HepG2 (cell line): ENCODE measurements around the gene RPS14. TPM values are rescaled to one million over a fixed set of nuclear protein-coding genes. Genes with fewer than 3 reads are reported as not detected.
A peak's percentile ranks its signal among the peaks of the same experiment; 100 is the strongest.

Experiments
- JDP2 ChIP-seq: sonication (generic); formaldehyde crosslinking; IDR thresholded peaks from 2 replicates; pipeline ENCODE4 v1.8.1; 2022; ENCODE audit warnings: missing genetic modification reagents, borderline replicate concordance
- REST ChIP-seq, 2 experiments: IDR thresholded peaks; 2 replicates each; pipeline ENCODE4 v1.6.1; 2011 to 2012; ENCODE audit warnings: low read length in 2 of 2, borderline replicate concordance in 1 of 2, low read depth in 1 of 2, mild to moderate bottlenecking in 1 of 2, moderate library complexity in 1 of 2
- SP4 ChIP-seq: sonication (generic); formaldehyde crosslinking; IDR thresholded peaks from 2 replicates; pipeline ENCODE4 v1.8.1; 2023; ENCODE audit warnings: mild to moderate bottlenecking, missing genetic modification reagents
- ZHX2 ChIP-seq, 2 experiments: sonication (generic) in 1 of 2; formaldehyde crosslinking in 1 of 2; IDR thresholded peaks; 2 replicates each; pipeline versions ENCODE4 v1.6.1 to v1.9.0; 2014 to 2022; ENCODE audit warnings: antibody characterized with exemption in 1 of 2, borderline replicate concordance in 1 of 2, inconsistent platforms in 1 of 2, low read depth in 1 of 2, missing genetic modification reagents in 1 of 2
- ZNF530 ChIP-seq: sonication (generic); formaldehyde crosslinking; IDR thresholded peaks from 2 replicates; pipeline ENCODE4 v1.5.0; 2020; ENCODE audit warnings: low read depth, mild to moderate bottlenecking, missing genetic modification reagents
- ZNF678 ChIP-seq: sonication (generic); formaldehyde crosslinking; IDR thresholded peaks from 2 replicates; pipeline ENCODE4 v1.4.0; 2020; ENCODE audit warnings: mild to moderate bottlenecking, missing genetic modification reagents
- polyA plus RNA-seq, 8 experiments: library from polyadenylated mRNA; depleted of rRNA in 3 of 8; stranded (reverse) in 7 of 8; unstranded in 1 of 8; fragments of >200 nt; fragmentation: Illumina TruSeq in 4 of 8; extraction: Trizol in 4 of 8; gene quantifications; 2 replicates each; pipeline versions ENCODE4 v1.2.1 to v1.2.3, GENCODE V29; 2011 to 2016; ENCODE audit warnings: low read depth in 4 of 8, missing spikeins in 1 of 8, mixed read lengths in 1 of 8; ENCODE audit not compliant: insufficient read depth in 1 of 8
- total RNA-seq, 5 experiments: library from RNA; depleted of rRNA; stranded (reverse); fragments of >200 nt; fragmentation: Illumina TruSeq; extraction: Trizol; gene quantifications; 2 replicates each; pipeline ENCODE4 v1.2.3, GENCODE V29; 2016; ENCODE audit warnings: low read depth in 1 of 5
- TF ChIP-seq, protein P1 (sequence below): sonication (generic); formaldehyde crosslinking; IDR thresholded peaks from 2 replicates; pipeline ENCODE4; 2020; ENCODE audit warnings: missing genetic modification reagents, mild to moderate bottlenecking, borderline replicate concordance
- TF ChIP-seq, protein P2 (sequence below): sonication (generic); formaldehyde crosslinking; conservative IDR thresholded peaks from 2 replicates; pipeline ENCODE4 v1.4.0; 2020; ENCODE audit warnings: missing genetic modification reagents
- TF ChIP-seq, protein P3 (sequence below): IDR thresholded peaks from 2 replicates; pipeline ENCODE4 v1.6.1; 2016; ENCODE audit warnings: missing compliant biosample characterization, missing genetic modification reagents, borderline replicate concordance

The RPS14 gene
- total and polyA plus RNA-seq, 2 of the 13 experiments (the other 11 are each of a cell fraction or from before 2014, with no cell fraction given): 2,116 to 3,295 TPM

DNA sequence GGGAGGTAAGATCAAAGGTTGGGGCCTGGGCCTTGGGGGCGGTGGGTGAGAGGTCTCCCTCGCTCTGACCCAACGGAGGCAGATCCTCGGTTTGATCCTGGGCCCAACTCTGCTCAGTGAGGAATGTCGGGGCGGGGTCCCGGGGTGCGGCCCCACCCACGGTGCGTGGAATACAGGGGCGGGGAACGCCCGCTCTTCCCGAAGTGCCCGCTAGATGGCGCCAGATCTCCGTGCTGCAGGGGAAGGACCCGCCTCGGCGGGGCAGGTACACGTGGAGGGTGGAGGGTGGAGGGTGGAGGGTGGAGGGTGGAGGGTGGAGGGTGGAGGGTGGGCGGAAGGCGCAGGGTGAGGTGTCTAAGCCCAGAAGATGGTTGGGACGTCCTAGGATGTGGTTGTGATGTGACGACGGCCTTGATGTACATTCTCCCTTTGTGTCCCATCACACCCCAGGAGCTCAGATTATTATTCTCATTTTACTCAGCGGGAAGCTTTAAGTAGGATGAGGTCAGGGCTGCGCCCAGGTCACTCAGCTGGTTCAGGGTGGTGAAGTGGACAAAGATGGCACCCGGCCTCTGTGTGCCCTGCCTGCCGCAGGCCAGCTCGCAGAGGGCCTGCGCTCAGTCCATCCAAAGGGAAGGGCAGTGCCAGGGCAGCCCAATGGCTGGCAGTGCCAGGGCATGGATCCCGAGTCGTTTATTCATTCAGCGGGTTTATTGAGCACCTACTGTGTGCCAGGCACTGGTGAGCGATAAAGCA is 9.4 kb upstream of the RPS14 start (continued):
- TF ChIP-seq, protein P1, sequence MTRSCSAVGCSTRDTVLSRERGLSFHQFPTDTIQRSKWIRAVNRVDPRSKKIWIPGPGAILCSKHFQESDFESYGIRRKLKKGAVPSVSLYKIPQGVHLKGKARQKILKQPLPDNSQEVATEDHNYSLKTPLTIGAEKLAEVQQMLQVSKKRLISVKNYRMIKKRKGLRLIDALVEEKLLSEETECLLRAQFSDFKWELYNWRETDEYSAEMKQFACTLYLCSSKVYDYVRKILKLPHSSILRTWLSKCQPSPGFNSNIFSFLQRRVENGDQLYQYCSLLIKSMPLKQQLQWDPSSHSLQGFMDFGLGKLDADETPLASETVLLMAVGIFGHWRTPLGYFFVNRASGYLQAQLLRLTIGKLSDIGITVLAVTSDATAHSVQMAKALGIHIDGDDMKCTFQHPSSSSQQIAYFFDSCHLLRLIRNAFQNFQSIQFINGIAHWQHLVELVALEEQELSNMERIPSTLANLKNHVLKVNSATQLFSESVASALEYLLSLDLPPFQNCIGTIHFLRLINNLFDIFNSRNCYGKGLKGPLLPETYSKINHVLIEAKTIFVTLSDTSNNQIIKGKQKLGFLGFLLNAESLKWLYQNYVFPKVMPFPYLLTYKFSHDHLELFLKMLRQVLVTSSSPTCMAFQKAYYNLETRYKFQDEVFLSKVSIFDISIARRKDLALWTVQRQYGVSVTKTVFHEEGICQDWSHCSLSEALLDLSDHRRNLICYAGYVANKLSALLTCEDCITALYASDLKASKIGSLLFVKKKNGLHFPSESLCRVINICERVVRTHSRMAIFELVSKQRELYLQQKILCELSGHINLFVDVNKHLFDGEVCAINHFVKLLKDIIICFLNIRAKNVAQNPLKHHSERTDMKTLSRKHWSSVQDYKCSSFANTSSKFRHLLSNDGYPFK (CRISPR knock-in tag): no peak
- TF ChIP-seq REST (IDR thresholded peaks at IDR 0.05; ENCODE audit: borderline replicate concordance in 1 of 2, low read depth in 1 of 2, low read length in 2 of 2): no peak
- 0 out of 2 replicates have a peak, but pooled peaks have one; percentile 36 for TF ChIP-seq SP4 (CRISPR knock-in tag)
- no peak for TF ChIP-seq ZNF530
- TF ChIP-seq, protein P2, sequence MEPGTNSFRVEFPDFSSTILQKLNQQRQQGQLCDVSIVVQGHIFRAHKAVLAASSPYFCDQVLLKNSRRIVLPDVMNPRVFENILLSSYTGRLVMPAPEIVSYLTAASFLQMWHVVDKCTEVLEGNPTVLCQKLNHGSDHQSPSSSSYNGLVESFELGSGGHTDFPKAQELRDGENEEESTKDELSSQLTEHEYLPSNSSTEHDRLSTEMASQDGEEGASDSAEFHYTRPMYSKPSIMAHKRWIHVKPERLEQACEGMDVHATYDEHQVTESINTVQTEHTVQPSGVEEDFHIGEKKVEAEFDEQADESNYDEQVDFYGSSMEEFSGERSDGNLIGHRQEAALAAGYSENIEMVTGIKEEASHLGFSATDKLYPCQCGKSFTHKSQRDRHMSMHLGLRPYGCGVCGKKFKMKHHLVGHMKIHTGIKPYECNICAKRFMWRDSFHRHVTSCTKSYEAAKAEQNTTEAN (CRISPR knock-in tag): no peak
- no peak for TF ChIP-seq ZNF678 (CRISPR knock-in tag)
- TF ChIP-seq ZHX2 (IDR thresholded peaks at IDR 0.05; ENCODE audit: low read depth): no peak
- no peak for TF ChIP-seq ZHX2 (CRISPR knock-in tag; IDR thresholded peaks at IDR 0.05; ENCODE audit: borderline replicate concordance)
- TF ChIP-seq, protein P3, sequence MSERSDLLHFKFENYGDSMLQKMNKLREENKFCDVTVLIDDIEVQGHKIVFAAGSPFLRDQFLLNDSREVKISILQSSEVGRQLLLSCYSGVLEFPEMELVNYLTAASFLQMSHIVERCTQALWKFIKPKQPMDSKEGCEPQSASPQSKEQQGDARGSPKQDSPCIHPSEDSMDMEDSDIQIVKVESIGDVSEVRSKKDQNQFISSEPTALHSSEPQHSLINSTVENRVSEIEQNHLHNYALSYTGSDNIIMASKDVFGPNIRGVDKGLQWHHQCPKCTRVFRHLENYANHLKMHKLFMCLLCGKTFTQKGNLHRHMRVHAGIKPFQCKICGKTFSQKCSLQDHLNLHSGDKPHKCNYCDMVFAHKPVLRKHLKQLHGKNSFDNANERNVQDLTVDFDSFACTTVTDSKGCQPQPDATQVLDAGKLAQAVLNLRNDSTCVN (CRISPR knock-in tag): no peak
- TF ChIP-seq JDP2 (CRISPR knock-in tag): no peak
